GM23248 (cell line): ENCODE measurements around the gene SOD2.

Experiments used
- EZH2 ChIP-seq: fragments of 200-600 bp; sonication (generic); IDR thresholded peaks from 2 replicates; pipeline ENCODE4 v1.6.1; 2018; ENCODE audit warnings: antibody characterized with exemption, mild to moderate bottlenecking; ENCODE audit not compliant: insufficient read depth, poor library complexity, severe bottlenecking
- EZH2phosphoT487 ChIP-seq: fragments of 200-600 bp; sonication (generic); IDR thresholded peaks from 2 replicates; pipeline ENCODE4 v1.6.1; 2018; ENCODE audit warnings: antibody characterized with exemption, moderate library complexity, mild to moderate bottlenecking, low read depth; ENCODE audit not compliant: insufficient read depth

DNA sequence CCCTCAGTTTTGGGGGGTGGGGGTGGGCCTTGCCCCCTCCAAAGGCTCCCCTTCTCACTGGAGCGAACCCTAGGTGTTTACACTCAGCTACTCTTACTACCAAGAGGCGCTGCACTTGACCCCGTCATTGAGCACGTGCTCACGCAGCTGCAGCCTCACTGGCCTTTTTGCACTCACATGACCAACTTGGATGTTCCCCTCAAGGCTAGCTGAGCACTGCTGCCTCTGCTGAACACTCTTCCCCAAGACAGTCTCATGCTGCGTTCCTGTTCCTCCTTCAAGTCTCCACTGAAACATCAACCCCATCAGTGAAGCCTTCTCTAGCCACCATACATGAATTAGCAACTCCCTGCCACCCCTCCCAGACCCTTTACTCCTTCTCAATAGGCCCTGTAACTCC, 4.0 kb downstream of the SOD2 start:
- TF ChIP-seq EZH2 (no peak), EZH2phosphoT487 (no peak)
